Measurements from ENCODE around the gene DNAH8.

- TF ChIP-seq, protein P1, sequence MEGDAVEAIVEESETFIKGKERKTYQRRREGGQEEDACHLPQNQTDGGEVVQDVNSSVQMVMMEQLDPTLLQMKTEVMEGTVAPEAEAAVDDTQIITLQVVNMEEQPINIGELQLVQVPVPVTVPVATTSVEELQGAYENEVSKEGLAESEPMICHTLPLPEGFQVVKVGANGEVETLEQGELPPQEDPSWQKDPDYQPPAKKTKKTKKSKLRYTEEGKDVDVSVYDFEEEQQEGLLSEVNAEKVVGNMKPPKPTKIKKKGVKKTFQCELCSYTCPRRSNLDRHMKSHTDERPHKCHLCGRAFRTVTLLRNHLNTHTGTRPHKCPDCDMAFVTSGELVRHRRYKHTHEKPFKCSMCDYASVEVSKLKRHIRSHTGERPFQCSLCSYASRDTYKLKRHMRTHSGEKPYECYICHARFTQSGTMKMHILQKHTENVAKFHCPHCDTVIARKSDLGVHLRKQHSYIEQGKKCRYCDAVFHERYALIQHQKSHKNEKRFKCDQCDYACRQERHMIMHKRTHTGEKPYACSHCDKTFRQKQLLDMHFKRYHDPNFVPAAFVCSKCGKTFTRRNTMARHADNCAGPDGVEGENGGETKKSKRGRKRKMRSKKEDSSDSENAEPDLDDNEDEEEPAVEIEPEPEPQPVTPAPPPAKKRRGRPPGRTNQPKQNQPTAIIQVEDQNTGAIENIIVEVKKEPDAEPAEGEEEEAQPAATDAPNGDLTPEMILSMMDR (IDR thresholded peaks at IDR 0.05) = no peak
- TF ChIP-seq POLR2A (IDR thresholded peaks at IDR 0.05) = no peak
Measured at GRCh38 chr6:38774929-38775707, 60.0 kb downstream of the DNAH8 start.

All from tibial nerve (tissue), 3 donors.